Spleen (tissue), 7 donors: ENCODE results near the gene PCSK7.

ENCODE experiments used
- POLR2A ChIP-seq, 3 donors: fragments of 450-650 bp; IDR thresholded peaks; one replicate each; pipeline ENCODE4 v1.5.1; 2017; ENCODE audit warnings: antibody characterized with exemption in 3 of 3, mild to moderate bottlenecking in 1 of 3
- POLR2AphosphoS5 ChIP-seq, 3 donors: sonication (generic); formaldehyde crosslinking; IDR thresholded peaks; one replicate each; pipeline ENCODE4 v1.5.1; 2017; ENCODE audit warnings: antibody characterized with exemption in 3 of 3
- TF ChIP-seq, protein P1 (sequence below), 11 experiments: fragments of 200-600 bp in 7 of 11; fragments of 450-650 bp in 4 of 11; sonication (generic) in 4 of 11; IDR thresholded peaks in 8 of 11; conservative IDR thresholded peaks in 3 of 11; 1 replicate in 7 of 11; 2 replicates in 4 of 11; pipeline versions ENCODE4 v1.4.0 to v1.8.0; 2016 to 2021; ENCODE audit warnings: antibody characterized with exemption in 11 of 11, inconsistent platforms in 4 of 11, mild to moderate bottlenecking in 1 of 11
- donor health status: DM: no; HTN: no; CAD: no; lungs with moderate emphysema.
- donor health status: DM: no; HTN: no; CAD: no.
- donor health status: DM: no; HTN: no; CAD: no.

DNA sequence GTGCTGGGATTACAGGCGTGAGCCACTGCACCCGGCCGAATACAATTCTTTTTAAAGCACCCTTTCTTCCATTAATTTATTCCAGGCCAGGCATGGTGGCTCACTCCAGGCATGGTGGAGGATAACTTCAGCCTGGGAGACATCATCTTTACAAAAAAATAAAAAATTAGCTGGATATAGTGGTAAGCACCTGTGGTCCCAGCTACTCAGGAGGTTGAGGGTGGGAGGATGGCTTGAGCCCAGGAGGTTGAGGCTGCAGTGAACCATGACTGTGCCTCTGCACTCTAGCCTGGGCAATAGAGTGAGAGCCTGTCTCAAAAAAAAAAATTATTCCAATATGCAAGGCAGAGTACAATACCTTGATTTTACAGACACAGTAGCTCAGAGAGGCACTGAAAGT is 21.3 kb downstream of the PCSK7 start:
- TF ChIP-seq, protein P1, sequence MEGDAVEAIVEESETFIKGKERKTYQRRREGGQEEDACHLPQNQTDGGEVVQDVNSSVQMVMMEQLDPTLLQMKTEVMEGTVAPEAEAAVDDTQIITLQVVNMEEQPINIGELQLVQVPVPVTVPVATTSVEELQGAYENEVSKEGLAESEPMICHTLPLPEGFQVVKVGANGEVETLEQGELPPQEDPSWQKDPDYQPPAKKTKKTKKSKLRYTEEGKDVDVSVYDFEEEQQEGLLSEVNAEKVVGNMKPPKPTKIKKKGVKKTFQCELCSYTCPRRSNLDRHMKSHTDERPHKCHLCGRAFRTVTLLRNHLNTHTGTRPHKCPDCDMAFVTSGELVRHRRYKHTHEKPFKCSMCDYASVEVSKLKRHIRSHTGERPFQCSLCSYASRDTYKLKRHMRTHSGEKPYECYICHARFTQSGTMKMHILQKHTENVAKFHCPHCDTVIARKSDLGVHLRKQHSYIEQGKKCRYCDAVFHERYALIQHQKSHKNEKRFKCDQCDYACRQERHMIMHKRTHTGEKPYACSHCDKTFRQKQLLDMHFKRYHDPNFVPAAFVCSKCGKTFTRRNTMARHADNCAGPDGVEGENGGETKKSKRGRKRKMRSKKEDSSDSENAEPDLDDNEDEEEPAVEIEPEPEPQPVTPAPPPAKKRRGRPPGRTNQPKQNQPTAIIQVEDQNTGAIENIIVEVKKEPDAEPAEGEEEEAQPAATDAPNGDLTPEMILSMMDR (IDR thresholded peaks at IDR 0.05 in 8 of 11, conservative IDR thresholded peaks at IDR 0.05 in 3 of 11) = no peak
- TF ChIP-seq POLR2AphosphoS5 (IDR thresholded peaks at IDR 0.05) (peak in 1 of 3 donors; percentile 67), POLR2A (IDR thresholded peaks at IDR 0.05) (no peak)
